ENCODE data around the gene ZEB2.

DNA sequence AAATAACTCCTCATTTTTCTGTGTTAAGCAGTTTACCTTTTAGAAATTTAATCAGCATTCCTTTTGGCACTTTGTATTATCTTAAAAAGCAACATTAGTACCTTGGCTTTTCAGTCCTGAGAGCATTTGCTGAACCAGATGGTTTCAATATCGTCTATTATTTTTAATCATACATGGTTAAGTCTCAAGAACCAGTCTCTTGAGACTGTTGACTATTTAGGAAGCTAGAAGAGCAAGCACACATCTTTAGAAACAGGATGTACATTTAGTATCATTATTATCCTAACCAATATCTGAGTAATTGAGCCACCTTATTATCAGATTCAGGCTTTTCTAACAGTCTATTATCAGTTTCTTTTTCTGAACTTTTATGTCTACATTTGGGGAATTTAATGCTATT, 28.2 kb upstream of the ZEB2 start:
- TF ChIP-seq, protein P1, sequence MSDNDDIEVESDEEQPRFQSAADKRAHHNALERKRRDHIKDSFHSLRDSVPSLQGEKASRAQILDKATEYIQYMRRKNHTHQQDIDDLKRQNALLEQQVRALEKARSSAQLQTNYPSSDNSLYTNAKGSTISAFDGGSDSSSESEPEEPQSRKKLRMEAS (IDR thresholded peaks at IDR 0.05) = no peak
- no peak for TF ChIP-seq CTCF (IDR thresholded peaks at IDR 0.05)
